ENCODE data around the gene CCDC88C.

GRCh38 chr14:91416744-91417119, 888 bp downstream of the CCDC88C start:
- TF ChIP-seq, protein P1, sequence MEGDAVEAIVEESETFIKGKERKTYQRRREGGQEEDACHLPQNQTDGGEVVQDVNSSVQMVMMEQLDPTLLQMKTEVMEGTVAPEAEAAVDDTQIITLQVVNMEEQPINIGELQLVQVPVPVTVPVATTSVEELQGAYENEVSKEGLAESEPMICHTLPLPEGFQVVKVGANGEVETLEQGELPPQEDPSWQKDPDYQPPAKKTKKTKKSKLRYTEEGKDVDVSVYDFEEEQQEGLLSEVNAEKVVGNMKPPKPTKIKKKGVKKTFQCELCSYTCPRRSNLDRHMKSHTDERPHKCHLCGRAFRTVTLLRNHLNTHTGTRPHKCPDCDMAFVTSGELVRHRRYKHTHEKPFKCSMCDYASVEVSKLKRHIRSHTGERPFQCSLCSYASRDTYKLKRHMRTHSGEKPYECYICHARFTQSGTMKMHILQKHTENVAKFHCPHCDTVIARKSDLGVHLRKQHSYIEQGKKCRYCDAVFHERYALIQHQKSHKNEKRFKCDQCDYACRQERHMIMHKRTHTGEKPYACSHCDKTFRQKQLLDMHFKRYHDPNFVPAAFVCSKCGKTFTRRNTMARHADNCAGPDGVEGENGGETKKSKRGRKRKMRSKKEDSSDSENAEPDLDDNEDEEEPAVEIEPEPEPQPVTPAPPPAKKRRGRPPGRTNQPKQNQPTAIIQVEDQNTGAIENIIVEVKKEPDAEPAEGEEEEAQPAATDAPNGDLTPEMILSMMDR (IDR thresholded peaks at IDR 0.05), result no peak
- TF ChIP-seq POLR2A (IDR thresholded peaks at IDR 0.05), result no peak
